ENCODE data around the gene SSPN.

DNA sequence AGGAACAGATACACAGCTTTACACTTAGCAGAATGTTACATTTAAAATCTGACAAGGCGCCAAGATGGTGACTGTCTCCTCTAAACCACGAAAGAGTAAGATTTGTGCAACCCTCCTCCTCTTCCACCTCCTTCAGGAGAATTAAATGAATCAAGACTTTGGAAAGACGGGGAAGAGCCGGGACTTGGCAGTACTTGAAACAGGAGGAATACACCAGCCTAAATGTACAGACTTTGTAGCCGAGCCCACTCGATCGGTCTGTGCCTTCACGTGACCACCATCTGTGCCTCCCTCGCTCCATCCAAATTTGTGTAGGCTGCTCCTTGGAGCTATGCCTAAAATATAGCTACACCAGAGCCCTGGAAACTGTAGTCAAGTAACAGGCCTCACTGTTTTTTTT is 38.3 kb downstream of the SSPN start:
- TF ChIP-seq EP300 (IDR thresholded peaks at IDR 0.05; ENCODE audit: borderline replicate concordance) = no peak
- no peak for TF ChIP-seq EGR1 (IDR thresholded peaks at IDR 0.05)
- TF ChIP-seq, protein P1, sequence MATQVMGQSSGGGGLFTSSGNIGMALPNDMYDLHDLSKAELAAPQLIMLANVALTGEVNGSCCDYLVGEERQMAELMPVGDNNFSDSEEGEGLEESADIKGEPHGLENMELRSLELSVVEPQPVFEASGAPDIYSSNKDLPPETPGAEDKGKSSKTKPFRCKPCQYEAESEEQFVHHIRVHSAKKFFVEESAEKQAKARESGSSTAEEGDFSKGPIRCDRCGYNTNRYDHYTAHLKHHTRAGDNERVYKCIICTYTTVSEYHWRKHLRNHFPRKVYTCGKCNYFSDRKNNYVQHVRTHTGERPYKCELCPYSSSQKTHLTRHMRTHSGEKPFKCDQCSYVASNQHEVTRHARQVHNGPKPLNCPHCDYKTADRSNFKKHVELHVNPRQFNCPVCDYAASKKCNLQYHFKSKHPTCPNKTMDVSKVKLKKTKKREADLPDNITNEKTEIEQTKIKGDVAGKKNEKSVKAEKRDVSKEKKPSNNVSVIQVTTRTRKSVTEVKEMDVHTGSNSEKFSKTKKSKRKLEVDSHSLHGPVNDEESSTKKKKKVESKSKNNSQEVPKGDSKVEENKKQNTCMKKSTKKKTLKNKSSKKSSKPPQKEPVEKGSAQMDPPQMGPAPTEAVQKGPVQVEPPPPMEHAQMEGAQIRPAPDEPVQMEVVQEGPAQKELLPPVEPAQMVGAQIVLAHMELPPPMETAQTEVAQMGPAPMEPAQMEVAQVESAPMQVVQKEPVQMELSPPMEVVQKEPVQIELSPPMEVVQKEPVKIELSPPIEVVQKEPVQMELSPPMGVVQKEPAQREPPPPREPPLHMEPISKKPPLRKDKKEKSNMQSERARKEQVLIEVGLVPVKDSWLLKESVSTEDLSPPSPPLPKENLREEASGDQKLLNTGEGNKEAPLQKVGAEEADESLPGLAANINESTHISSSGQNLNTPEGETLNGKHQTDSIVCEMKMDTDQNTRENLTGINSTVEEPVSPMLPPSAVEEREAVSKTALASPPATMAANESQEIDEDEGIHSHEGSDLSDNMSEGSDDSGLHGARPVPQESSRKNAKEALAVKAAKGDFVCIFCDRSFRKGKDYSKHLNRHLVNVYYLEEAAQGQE (IDR thresholded peaks at IDR 0.05; ENCODE audit: low read depth) = no peak
- TF ChIP-seq, protein P2, sequence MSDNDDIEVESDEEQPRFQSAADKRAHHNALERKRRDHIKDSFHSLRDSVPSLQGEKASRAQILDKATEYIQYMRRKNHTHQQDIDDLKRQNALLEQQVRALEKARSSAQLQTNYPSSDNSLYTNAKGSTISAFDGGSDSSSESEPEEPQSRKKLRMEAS (IDR thresholded peaks at IDR 0.05) = no peak
- no peak for TF ChIP-seq CREB1 (IDR thresholded peaks at IDR 0.05; ENCODE audit: low read depth)
- TF ChIP-seq FOXM1 (IDR thresholded peaks at IDR 0.05; ENCODE audit: borderline replicate concordance, low read depth) = no peak

All from Ishikawa (cell line).